ENCODE results near the gene C9orf78.

DNA sequence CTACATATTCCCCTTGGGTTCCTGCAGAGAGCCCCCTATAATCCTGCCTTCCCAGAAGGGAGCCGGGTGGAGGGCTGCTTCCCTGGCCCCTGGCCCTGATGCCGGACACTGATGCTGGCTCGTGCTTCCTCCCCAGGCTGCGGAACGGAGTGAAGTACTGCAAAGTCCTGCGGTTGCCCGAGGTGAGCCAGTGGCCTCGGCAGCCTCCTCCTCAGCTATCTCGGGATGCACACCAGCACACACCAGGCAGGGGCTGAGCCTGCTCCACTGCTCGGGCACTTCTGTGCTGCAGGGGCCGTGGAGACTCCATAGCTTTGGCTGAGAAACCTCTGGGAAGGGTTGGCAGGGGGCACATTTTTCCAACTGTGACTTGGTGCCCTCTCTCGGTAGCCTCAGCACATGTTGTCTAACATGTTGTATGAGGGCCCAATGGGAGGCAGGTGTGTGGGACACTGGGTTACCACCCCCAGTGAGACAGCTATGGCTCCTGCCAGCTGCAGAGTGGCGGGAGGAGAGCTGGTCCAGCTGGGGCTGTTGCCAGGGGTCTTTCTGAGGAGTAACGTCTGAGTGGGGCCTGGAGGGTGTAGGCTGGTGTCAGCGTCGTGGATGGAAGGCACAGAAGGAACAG lies 38.6 kb upstream of the C9orf78 start:
- TF ChIP-seq, protein P1, sequence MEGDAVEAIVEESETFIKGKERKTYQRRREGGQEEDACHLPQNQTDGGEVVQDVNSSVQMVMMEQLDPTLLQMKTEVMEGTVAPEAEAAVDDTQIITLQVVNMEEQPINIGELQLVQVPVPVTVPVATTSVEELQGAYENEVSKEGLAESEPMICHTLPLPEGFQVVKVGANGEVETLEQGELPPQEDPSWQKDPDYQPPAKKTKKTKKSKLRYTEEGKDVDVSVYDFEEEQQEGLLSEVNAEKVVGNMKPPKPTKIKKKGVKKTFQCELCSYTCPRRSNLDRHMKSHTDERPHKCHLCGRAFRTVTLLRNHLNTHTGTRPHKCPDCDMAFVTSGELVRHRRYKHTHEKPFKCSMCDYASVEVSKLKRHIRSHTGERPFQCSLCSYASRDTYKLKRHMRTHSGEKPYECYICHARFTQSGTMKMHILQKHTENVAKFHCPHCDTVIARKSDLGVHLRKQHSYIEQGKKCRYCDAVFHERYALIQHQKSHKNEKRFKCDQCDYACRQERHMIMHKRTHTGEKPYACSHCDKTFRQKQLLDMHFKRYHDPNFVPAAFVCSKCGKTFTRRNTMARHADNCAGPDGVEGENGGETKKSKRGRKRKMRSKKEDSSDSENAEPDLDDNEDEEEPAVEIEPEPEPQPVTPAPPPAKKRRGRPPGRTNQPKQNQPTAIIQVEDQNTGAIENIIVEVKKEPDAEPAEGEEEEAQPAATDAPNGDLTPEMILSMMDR (conservative IDR thresholded peaks at IDR 0.05; ENCODE audit: low read depth, low read length): no peak
- TF ChIP-seq EZH2phosphoT487 (IDR thresholded peaks at IDR 0.05; ENCODE audit: borderline replicate concordance, low read length) (no peak), EZH2 (IDR thresholded peaks at IDR 0.05; ENCODE audit: low read length, unreplicated experiment) (no peak)

All from PC-3 (cell line).